Keratinocyte (primary cell): ENCODE measurements around the gene CTRB1. TPM values are rescaled to one million over a fixed set of nuclear protein-coding genes. Genes with fewer than 3 reads are reported as not detected.

Experiments
- DNase-seq: peaks from one replicate; pipeline ENCODE4 v3.0.0-alpha.2; 2011; ENCODE audit warnings: low read depth, missing footprints, low spot score
- FAIRE-seq: peaks from 2 replicates; lab custom pipeline; 2011; peaks lifted over from hg19 to GRCh38; lab: Jason Lieb, UNC
- H2AFZ ChIP-seq: 2 replicates; pipeline ENCODE4 v1.6.0; 2012; ENCODE audit warnings: low read length, control low read depth, inconsistent platforms; ENCODE audit not compliant: control insufficient read depth
- H3K27ac ChIP-seq: 2 replicates; pipeline ENCODE4 v1.5.1; 2011; ENCODE audit warnings: low read length; ENCODE audit not compliant: control insufficient read depth, insufficient read depth
- H3K27me3 ChIP-seq: 3 replicates; pipeline ENCODE4 v1.6.0; 2011; ENCODE audit warnings: low read length; ENCODE audit not compliant: control insufficient read depth, insufficient read depth; ENCODE audit errors: extremely low read depth
- H3K36me3 ChIP-seq, 2 experiments: 2 replicates in 1 of 2; 3 replicates in 1 of 2; pipeline ENCODE4 v1.5.1; 2011; ENCODE audit warnings: low read length in 2 of 2, mild to moderate bottlenecking in 1 of 2; ENCODE audit not compliant: control insufficient read depth in 2 of 2, insufficient read depth in 2 of 2; ENCODE audit errors: extremely low read depth in 1 of 2
- H3K4me1 ChIP-seq: 3 replicates; pipeline ENCODE4 v1.5.1; 2011; ENCODE audit warnings: low read length; ENCODE audit not compliant: control insufficient read depth, insufficient read depth; ENCODE audit errors: extremely low read depth
- H3K4me2 ChIP-seq: 3 replicates; pipeline ENCODE4 v1.6.0; 2011; ENCODE audit warnings: low read depth, low read length; ENCODE audit not compliant: control insufficient read depth, insufficient read depth; ENCODE audit errors: extremely low read depth
- H3K4me3 ChIP-seq, 3 experiments: fragments of 200-600 bp in 1 of 3; sonication (generic) in 1 of 3; 2 replicates in 2 of 3; 3 replicates in 1 of 3; pipeline ENCODE4 v1.5.1; 2011 to 2016; ENCODE audit warnings: low read length in 3 of 3, mild to moderate bottlenecking in 3 of 3, control low read depth in 2 of 3, inconsistent platforms in 1 of 3, low read depth in 1 of 3, mixed read lengths in 1 of 3, mixed run types in 1 of 3, moderate library complexity in 1 of 3; ENCODE audit not compliant: control insufficient read depth in 2 of 3, insufficient read depth in 2 of 3; ENCODE audit errors: extremely low read depth in 1 of 3
- H3K79me2 ChIP-seq: 2 replicates; pipeline ENCODE4 v1.6.0; 2012; ENCODE audit warnings: low read length; ENCODE audit not compliant: control insufficient read depth, insufficient read depth
- H3K9ac ChIP-seq: 3 replicates; pipeline ENCODE4 v1.6.0; 2011; ENCODE audit warnings: low read length; ENCODE audit not compliant: control insufficient read depth, insufficient read depth; ENCODE audit errors: extremely low read depth
- H3K9me1 ChIP-seq: 3 replicates; pipeline ENCODE4 v1.6.0; 2011; ENCODE audit warnings: low read length; ENCODE audit not compliant: control insufficient read depth, insufficient read depth; ENCODE audit errors: extremely low read depth
- H3K9me3 ChIP-seq: 2 replicates; pipeline ENCODE4 v1.5.1; 2012; ENCODE audit warnings: low read depth, low read length; ENCODE audit not compliant: control insufficient read depth
- H4K20me1 ChIP-seq: 3 replicates; pipeline ENCODE4 v1.6.0; 2011; ENCODE audit warnings: low read length; ENCODE audit not compliant: control insufficient read depth, insufficient read depth; ENCODE audit errors: extremely low read depth
- EZH2 ChIP-seq: IDR thresholded peaks from one replicate; pipeline ENCODE4 v1.6.1; 2012; ENCODE audit warnings: inconsistent platforms, mild to moderate bottlenecking, low read length, moderate library complexity
- dilution Hi-C: fragments of 300-500 bp; cut with MboI; formaldehyde crosslinking; loops from one replicate; pipeline ENCODE4 v1.7.0; 2020; ENCODE audit warnings: low sequenced_read_pairs; ENCODE audit not compliant: extremely low pct_ligation_motif_present
- polyA plus RNA-seq, 5 experiments: library from polyadenylated mRNA; depleted of rRNA in 3 of 5; stranded (reverse) in 3 of 5; stranded (forward) in 1 of 5; unstranded in 1 of 5; fragments of >200 nt; gene quantifications; 1 replicate in 1 of 5; 2 replicates in 3 of 5; 3 replicates in 1 of 5; pipeline versions ENCODE4 v1.2.1 to v1.2.3, GENCODE V29; 2011 to 2012; ENCODE audit warnings: missing spikeins in 2 of 5, low read depth in 1 of 5, low replicate concordance in 1 of 5
- TF ChIP-seq, protein P1 (sequence below), 3 experiments: IDR thresholded peaks in 1 of 3; conservative IDR thresholded peaks in 1 of 3; optimal IDR thresholded peaks in 1 of 3; 2 replicates in 2 of 3; 3 replicates in 1 of 3; pipeline versions ENCODE3 to v1.5.1; 2011; ENCODE audit warnings: low read length in 3 of 3, mild to moderate bottlenecking in 3 of 3, moderate library complexity in 2 of 3, control low read depth in 1 of 3, inconsistent platforms in 1 of 3; ENCODE audit not compliant: insufficient read depth in 2 of 3; ENCODE audit errors: extremely low read depth in 1 of 3

Gene CTRB1
- polyA plus RNA-seq, 1 donor (not counting 4 experiments of a cell fraction or from before 2014, with no cell fraction given): not detected

DNA sequence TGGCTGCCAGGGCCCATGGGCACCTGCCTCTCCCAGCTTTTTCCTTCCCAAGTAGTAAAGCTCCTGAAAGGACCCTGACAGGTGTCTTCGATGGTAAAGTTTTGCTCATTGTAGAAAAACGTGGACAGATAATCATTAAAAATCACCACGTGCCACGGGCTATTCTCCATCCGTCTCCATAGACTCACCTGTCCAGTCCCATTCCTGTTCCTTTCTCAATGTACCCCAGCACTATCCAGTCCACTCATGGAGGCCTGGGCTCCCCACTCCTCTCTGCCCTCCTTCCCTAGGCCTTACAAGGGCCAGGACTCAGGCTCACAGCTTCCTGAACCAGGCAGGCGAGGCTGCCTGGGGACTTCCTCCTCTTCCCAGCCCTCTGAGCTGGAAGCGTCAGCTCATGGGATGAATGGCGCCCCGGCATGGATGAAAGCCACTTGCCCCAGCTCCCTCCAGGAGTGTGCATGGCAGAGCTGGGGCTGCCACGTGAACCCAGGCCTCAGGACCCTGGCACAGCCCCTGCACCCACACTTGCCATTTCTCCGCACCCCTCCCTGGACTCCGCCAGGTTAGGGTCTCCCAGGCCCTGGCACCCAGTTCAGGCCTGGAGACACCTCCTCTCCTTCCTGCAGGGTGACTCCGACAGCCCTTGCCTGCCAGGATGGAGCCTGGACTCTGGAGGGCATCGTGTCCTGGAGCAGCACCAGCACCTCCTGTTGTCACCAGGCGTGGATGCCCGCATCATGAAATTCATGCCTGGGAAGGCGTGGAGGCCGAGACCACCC is 8.8 kb downstream of the CTRB1 start:
- H3K4me3 ChIP-seq: no peak overlapping the region
- dilution Hi-C loops: loop anchor here (25.0 kb wide), 1 partner anchor 160 kb away; no protein-coding TSS in a partner anchor
- TF ChIP-seq, protein P1, sequence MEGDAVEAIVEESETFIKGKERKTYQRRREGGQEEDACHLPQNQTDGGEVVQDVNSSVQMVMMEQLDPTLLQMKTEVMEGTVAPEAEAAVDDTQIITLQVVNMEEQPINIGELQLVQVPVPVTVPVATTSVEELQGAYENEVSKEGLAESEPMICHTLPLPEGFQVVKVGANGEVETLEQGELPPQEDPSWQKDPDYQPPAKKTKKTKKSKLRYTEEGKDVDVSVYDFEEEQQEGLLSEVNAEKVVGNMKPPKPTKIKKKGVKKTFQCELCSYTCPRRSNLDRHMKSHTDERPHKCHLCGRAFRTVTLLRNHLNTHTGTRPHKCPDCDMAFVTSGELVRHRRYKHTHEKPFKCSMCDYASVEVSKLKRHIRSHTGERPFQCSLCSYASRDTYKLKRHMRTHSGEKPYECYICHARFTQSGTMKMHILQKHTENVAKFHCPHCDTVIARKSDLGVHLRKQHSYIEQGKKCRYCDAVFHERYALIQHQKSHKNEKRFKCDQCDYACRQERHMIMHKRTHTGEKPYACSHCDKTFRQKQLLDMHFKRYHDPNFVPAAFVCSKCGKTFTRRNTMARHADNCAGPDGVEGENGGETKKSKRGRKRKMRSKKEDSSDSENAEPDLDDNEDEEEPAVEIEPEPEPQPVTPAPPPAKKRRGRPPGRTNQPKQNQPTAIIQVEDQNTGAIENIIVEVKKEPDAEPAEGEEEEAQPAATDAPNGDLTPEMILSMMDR (optimal IDR thresholded peaks at IDR 0.05 in 1 of 3, IDR thresholded peaks at IDR 0.05 in 1 of 3, conservative IDR thresholded peaks at IDR 0.05 in 1 of 3; ENCODE audit: extremely low read depth in 1 of 3, insufficient read depth in 2 of 3, low read length in 3 of 3): no peak
- no peak for TF ChIP-seq EZH2
- H2AFZ ChIP-seq: no peak overlapping the region
- DNase-seq (no peak), FAIRE-seq (no peak)
- peaks cover 4% of the 10 kb centered on the region for H4K20me1 ChIP-seq
- no peaks in the 10 kb centered on the region for H3K4me1 ChIP-seq
- peaks cover 18 to 27% of the 10 kb centered on the region in 2 experiments for H3K36me3 ChIP-seq
- no peak overlapping the region for H3K27ac ChIP-seq
- H3K27me3 ChIP-seq: peaks cover 13% of the 10 kb centered on the region
- no peak overlapping the region for H3K4me2 ChIP-seq
- H3K9me3 ChIP-seq: no peaks in the 10 kb centered on the region
- H3K79me2 ChIP-seq: peaks cover 4% of the 10 kb centered on the region
- H3K9ac ChIP-seq: no peak overlapping the region
- H3K9me1 ChIP-seq: no peaks in the 10 kb centered on the region

DNA sequence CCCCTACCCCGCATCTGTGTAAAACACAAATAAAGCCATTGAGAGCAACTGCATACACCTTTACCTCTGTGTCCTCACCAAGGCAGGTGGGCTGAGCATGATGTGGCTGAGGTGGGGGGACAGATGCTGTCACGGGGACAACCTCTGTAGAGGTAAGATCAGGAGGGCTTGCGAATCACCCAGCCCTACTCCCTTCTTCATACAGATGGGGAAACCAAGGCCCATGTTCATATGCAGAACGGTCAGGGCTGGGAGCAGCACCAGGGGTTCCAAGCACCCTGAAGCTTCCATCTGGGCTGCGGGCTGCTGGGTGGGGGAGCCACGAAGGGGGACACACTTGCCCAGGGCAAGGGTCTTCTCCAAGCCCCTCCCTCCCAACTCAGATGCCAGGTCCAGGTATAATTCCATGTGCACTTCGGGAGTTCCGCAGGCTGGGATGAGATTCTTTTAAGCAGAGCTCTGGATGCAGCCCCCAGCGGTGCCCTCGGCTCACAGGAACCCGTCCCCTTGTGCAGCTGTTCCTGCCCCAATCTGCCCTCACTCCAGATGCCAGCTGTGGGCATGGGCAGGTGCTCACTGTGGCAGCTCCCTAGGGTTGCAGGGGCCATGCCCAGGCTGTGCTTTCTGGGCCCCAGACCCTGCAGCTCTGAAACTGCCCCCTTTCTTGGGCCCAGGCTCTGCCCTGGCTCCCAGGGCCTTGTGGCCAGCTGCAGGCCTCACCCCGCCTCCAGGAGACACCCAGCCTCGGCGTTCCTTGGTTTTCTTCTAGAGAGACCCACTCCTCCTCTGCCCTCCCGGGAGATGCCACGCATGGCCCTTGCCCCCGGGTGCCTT is 9.6 kb downstream of the CTRB1 start:
- FAIRE-seq: no peak
- dilution Hi-C loops: loop anchor here (25.0 kb wide), 1 partner anchor 159 kb away; no protein-coding TSS in a partner anchor
- H3K27me3 ChIP-seq: peaks cover 13% of the 10 kb centered on the region
- no peak overlapping the region for H3K4me3 ChIP-seq
- no peak overlapping the region for H3K27ac ChIP-seq
- no peak overlapping the region for H3K9ac ChIP-seq
- no peak overlapping the region for H3K4me2 ChIP-seq
- no peaks in the 10 kb centered on the region for H3K9me3 ChIP-seq
- peaks cover 7% of the 10 kb centered on the region for H3K79me2 ChIP-seq
- no peak overlapping the region for H2AFZ ChIP-seq
- no peak for TF ChIP-seq EZH2
- TF ChIP-seq, protein P1 (optimal IDR thresholded peaks at IDR 0.05 in 1 of 3, IDR thresholded peaks at IDR 0.05 in 1 of 3, conservative IDR thresholded peaks at IDR 0.05 in 1 of 3; ENCODE audit: extremely low read depth in 1 of 3, insufficient read depth in 2 of 3, low read length in 3 of 3): no peak
- no peaks in the 10 kb centered on the region for H3K4me1 ChIP-seq
- H3K9me1 ChIP-seq: no peaks in the 10 kb centered on the region
- peaks cover 4% of the 10 kb centered on the region for H4K20me1 ChIP-seq
- peaks cover 19 to 29% of the 10 kb centered on the region in 2 experiments for H3K36me3 ChIP-seq
- no peak for DNase-seq
